Measurements from ENCODE around the gene NPHP4.

- TF ChIP-seq ZC3H11A (IDR thresholded peaks at IDR 0.05; ENCODE audit: low read depth, low read length) (no peak), CEBPB (tag; IDR thresholded peaks at IDR 0.05) (no peak), FOXK1 (CRISPR knock-in tag; IDR thresholded peaks at IDR 0.05; ENCODE audit: borderline replicate concordance) (no peak), TEAD2 (tag; IDR thresholded peaks at IDR 0.05) (no peak), RAD21 (CRISPR knock-in tag; conservative IDR thresholded peaks at IDR 0.05 in 1 of 2, IDR thresholded peaks at IDR 0.05 in 1 of 2) (no peak), CHD1 (IDR thresholded peaks at IDR 0.05; ENCODE audit: low read length) (no peak), ZSCAN32 (CRISPR knock-in tag; IDR thresholded peaks at IDR 0.05) (no peak), MAFF (IDR thresholded peaks at IDR 0.05; ENCODE audit: low read length) (no peak), CTCF (IDR thresholded peaks at IDR 0.05 in 2 of 3, conservative IDR thresholded peaks at IDR 0.05 in 1 of 3; ENCODE audit: insufficient read depth in 2 of 3, low read depth in 1 of 3, low read length in 3 of 3) (no peak), RBM17 (IDR thresholded peaks at IDR 0.05; ENCODE audit: borderline replicate concordance, low read depth, low read length) (no peak), NFIC (IDR thresholded peaks at IDR 0.05) (no peak), RBM34 (IDR thresholded peaks at IDR 0.05; ENCODE audit: borderline replicate concordance, insufficient read depth, low read length) (no peak), JUNB (CRISPR knock-in tag; conservative IDR thresholded peaks at IDR 0.05) (no peak)
- TF ChIP-seq, protein P1, sequence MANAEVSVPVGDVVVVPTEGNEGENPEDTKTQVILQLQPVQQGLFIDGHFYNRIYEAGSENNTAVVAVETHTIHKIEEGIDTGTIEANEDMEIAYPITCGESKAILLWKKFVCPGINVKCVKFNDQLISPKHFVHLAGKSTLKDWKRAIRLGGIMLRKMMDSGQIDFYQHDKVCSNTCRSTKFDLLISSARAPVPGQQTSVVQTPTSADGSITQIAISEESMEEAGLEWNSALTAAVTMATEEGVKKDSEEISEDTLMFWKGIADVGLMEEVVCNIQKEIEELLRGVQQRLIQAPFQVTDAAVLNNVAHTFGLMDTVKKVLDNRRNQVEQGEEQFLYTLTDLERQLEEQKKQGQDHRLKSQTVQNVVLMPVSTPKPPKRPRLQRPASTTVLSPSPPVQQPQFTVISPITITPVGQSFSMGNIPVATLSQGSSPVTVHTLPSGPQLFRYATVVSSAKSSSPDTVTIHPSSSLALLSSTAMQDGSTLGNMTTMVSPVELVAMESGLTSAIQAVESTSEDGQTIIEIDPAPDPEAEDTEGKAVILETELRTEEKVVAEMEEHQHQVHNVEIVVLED (CRISPR knock-in tag; IDR thresholded peaks at IDR 0.05): no peak
Observed at GRCh38 chr1:5832916-5833895, 159.0 kb downstream of the NPHP4 start.
